K562 (cell line): ENCODE measurements around the gene TP63.

Source experiments
- NR3C1 ChIP-seq: sonication (generic); formaldehyde crosslinking; IDR thresholded peaks from 2 replicates; pipeline ENCODE4 v1.8.1; 2022; ENCODE audit warnings: missing genetic modification reagents
- PHB2 ChIP-seq: fragments of 450-650 bp; IDR thresholded peaks from 2 replicates; pipeline ENCODE4 v1.6.1; 2017; ENCODE audit warnings: low read depth
- ZNF121 ChIP-seq: sonication (generic); formaldehyde crosslinking; conservative IDR thresholded peaks from 2 replicates; pipeline ENCODE4 v1.8.0; 2022; ENCODE audit warnings: missing genetic modification reagents
- TF ChIP-seq, protein P1 (sequence below): sonication (generic); formaldehyde crosslinking; IDR thresholded peaks from 2 replicates; pipeline ENCODE4 v1.8.1; 2022; ENCODE audit warnings: missing genetic modification reagents
- TF ChIP-seq, protein P2 (sequence below), 3 experiments: IDR thresholded peaks in 2 of 3; conservative IDR thresholded peaks in 1 of 3; 2 replicates each; pipeline ENCODE4 v1.5.1; 2011 to 2012; ENCODE audit warnings: low read length in 3 of 3, mild to moderate bottlenecking in 3 of 3, control low read depth in 2 of 3, improper control_type of control experiment in 1 of 3, inconsistent platforms in 1 of 3, low read depth in 1 of 3, mixed read lengths in 1 of 3, moderate library complexity in 1 of 3; ENCODE audit not compliant: insufficient read depth in 2 of 3
- TF ChIP-seq, protein P3 (sequence below): fragments of 250-450 bp; sonication (Bioruptor Pico); IDR thresholded peaks from 2 replicates; pipeline ENCODE4 v1.5.0; 2021

GRCh38 chr3:189901481-189901880 lies 270.3 kb downstream of the TP63 start:
- TF ChIP-seq, protein P1, sequence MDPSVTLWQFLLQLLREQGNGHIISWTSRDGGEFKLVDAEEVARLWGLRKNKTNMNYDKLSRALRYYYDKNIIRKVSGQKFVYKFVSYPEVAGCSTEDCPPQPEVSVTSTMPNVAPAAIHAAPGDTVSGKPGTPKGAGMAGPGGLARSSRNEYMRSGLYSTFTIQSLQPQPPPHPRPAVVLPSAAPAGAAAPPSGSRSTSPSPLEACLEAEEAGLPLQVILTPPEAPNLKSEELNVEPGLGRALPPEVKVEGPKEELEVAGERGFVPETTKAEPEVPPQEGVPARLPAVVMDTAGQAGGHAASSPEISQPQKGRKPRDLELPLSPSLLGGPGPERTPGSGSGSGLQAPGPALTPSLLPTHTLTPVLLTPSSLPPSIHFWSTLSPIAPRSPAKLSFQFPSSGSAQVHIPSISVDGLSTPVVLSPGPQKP (CRISPR knock-in tag): no peak
- TF ChIP-seq, protein P2, sequence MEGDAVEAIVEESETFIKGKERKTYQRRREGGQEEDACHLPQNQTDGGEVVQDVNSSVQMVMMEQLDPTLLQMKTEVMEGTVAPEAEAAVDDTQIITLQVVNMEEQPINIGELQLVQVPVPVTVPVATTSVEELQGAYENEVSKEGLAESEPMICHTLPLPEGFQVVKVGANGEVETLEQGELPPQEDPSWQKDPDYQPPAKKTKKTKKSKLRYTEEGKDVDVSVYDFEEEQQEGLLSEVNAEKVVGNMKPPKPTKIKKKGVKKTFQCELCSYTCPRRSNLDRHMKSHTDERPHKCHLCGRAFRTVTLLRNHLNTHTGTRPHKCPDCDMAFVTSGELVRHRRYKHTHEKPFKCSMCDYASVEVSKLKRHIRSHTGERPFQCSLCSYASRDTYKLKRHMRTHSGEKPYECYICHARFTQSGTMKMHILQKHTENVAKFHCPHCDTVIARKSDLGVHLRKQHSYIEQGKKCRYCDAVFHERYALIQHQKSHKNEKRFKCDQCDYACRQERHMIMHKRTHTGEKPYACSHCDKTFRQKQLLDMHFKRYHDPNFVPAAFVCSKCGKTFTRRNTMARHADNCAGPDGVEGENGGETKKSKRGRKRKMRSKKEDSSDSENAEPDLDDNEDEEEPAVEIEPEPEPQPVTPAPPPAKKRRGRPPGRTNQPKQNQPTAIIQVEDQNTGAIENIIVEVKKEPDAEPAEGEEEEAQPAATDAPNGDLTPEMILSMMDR (IDR thresholded peaks at IDR 0.05 in 2 of 3, conservative IDR thresholded peaks at IDR 0.05 in 1 of 3; ENCODE audit: insufficient read depth in 2 of 3, low read depth in 1 of 3, low read length in 3 of 3): no peak
- TF ChIP-seq PHB2 (no peak), ZNF121 (CRISPR knock-in tag) (no peak), NR3C1 (CRISPR knock-in tag) (no peak)
- TF ChIP-seq, protein P3, sequence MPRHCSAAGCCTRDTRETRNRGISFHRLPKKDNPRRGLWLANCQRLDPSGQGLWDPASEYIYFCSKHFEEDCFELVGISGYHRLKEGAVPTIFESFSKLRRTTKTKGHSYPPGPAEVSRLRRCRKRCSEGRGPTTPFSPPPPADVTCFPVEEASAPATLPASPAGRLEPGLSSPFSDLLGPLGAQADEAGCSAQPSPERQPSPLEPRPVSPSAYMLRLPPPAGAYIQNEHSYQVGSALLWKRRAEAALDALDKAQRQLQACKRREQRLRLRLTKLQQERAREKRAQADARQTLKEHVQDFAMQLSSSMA (CRISPR knock-in tag): no peak
